Stimulated activated CD8-positive, alpha-beta memory T cell treated with anti-CD3 and anti-CD28 coated beads, Interleukin-12 subunit alpha, Interleukin-12 subunit beta, amount 100 ng/mL, for 24 hours (primary cell): ENCODE data around the gene SELENON.

Source experiments
- DNase-seq: peaks from one replicate; pipeline ENCODE4 v3.0.0-alpha.2; 2020; ENCODE audit errors: extremely low read depth

Gene SELENON, protein sequence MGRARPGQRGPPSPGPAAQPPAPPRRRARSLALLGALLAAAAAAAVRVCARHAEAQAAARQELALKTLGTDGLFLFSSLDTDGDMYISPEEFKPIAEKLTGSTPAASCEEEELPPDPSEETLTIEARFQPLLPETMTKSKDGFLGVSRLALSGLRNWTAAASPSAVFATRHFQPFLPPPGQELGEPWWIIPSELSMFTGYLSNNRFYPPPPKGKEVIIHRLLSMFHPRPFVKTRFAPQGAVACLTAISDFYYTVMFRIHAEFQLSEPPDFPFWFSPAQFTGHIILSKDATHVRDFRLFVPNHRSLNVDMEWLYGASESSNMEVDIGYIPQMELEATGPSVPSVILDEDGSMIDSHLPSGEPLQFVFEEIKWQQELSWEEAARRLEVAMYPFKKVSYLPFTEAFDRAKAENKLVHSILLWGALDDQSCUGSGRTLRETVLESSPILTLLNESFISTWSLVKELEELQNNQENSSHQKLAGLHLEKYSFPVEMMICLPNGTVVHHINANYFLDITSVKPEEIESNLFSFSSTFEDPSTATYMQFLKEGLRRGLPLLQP

DNA sequence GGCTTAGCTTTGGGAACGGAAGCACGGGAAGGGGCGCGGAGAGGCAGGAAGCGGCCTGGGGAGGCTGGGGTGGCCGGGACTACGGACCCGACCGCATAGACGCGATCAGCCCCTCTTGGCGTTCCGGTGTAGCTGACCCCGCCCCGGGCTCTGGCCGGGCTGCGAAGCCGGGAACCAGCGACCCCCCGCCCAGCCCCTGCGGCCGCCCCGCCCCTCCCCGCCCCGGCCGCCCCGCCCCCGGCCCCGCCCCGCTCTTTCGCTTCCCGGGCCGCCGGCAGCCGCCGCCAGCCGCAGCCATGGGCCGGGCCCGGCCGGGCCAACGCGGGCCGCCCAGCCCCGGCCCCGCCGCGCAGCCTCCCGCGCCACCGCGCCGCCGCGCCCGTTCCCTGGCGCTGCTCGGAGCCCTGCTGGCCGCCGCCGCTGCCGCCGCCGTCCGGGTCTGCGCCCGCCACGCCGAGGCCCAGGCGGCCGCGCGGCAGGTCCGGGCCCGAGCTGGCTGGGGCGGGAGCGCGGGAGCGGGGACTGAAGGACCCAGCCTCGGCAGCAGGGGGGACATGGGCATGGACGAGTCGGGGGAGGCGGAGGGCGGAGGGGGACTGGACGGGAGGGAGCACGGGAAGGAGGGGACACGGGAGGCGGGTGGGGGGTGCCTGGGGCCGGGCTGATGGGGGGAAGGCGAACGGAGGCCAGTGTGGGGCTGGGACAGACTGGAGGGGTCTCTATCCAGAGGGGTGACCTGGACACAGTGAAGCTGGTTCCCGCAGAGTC, at the start of gene SELENON:
Gene SELENON, plus strand, starts transcription at position 259 of the 768 bp plus-strand sequence. Its CDS starts 38 bp downstream, at position 297.
- DNase-seq = no peak

DNA sequence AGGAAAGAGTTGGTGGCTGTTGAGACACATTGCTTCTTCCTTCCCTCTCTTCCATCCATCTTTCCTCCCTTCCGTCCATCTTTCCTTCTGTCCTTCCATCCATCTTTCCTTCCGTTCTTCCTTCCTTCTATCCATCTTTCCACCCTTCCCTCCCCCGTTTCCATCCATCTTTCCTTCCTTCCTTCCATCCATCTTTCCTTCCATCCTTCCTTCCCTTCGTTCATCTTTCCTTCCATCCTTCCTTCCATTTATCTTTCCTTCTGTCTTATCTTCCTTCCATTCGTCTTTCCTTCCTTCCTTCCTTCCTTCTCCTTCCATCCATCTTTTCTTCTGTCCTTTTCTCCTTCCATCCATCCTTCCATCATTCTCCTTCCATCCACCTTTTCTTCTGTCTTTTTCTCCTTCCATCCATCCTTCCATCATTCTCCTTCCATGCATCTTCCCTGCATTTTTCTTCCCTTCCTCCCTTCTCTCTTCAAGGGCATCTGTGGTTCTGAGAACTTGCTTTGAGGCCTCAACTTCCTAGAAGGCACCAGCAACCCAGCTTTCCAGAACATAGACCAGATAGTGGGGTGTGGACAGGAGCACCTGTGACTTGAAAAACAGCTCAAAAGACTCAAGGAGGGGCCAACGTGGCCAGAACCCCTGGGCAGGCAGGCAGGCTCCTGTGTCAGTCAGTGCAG, 48.9 kb upstream of the SELENON start:
- no peak for DNase-seq

DNA sequence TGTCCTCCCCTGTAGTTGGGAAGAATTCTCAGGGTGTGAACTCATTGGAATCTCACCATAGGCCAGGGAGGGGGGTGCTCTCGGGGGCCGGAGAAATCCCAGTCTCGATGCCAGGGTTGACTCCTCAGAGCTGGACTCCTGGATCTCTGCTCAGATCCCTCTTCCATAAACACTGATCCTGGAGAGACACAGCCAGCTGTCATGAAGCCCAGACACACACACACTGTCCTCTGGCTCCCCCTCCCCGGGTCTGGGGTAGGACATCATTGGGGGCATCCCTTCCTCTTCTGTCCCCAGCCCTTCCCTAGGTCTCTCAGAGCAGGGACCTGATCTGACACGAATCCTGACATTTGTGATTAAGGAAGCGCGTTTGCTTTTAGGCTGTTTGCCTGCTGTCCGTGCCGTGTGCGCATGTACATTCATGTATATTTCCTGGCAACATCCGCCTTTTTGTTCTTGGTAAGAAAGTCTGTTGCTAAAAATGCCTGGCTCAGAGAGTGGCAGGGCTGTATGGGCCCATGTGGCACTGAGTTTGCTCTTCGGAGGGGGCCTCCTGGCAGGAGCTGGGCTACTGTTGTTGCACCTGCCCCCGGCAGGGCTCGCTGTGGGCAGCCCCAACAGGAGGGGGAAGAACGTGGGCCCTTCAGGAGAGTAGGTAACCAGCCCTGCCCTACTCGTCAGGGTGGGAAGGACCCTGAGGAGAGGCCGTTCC, 45.4 kb upstream of the SELENON start:
- DNase-seq = no peak

DNA sequence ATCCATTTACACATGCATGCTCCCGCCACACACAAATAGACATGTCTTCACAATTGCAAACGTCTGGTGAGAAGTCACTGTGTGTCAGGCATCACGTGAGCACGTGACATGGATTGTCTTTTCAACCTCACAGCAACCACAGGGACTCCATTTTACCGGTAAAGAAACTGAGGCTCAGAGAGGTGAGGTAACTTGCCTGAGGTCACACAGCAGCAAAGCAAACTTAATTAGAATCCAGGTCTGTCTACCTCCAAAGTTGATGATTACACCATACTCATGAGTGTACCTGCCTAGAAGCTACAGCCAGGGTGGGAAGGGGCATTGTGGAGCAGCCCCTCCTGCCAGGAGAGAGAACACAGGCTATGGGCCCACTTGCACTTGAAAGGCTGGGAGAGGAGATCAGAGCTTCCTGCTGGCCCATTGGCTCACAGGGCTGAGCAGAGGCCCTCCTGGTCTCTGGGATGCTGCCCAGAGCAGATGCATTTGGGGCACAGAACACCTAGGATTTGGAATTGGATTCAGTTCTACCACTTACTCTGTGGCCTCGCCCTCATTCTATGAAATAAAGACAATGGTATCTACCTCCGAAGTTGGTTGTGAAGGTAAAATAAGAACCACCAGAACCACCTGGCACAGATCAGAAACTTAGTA, 44.4 kb upstream of the SELENON start:
- no peak for DNase-seq

DNA sequence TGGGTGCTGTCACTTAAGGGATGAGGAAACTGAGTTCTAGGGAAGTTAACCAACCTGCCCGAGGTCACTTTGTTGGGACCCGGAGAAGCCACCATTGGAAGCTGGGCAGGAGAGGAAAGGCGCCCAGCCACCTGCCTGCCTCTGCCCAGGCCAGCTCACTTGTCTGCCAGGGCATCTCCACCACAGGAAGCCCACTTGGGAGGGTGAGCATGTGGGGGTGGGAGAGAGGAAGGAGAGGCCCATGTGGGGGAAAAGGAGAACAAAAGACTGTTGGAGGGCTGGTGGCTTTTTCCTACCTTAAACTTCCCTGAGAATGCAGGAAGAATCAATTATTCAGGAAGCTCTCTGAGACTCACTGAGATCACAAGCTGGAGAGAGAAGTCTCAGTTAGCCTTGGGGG, 43.8 kb upstream of the SELENON start:
- no peak for DNase-seq

DNA sequence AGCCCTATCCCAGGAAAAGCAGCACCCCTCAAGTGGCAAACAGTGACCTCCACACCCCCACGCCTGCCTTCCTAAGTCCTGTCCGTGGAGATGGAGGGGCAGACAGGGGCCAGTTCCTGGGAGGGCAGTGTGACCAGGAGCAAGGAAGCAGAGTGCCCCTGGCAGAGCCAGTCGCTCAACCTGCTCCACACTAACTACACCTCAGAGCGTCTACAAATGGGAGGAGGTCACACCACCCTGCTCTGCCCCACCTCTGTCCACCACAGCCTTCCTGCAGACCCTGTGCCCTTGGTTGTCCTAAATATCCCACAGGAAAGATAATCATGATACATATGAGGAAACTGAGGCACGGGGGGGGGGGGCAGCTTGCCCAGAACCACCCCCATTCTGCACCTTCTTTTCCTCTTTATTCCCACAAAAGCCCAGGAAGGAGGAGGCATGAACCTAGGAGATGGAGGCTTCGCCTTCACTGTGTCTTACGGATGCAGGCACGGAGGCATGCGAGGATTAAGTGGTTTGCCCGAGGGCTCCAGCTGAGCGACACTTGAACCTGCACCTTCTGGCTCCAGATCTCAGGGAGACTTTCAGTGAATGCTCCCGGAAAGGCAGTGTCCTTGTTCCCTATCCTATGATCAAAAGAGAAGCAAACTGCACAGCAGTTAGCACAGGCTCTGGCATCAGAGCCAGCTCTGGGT, 42.7 kb upstream of the SELENON start:
- no peak for DNase-seq

DNA sequence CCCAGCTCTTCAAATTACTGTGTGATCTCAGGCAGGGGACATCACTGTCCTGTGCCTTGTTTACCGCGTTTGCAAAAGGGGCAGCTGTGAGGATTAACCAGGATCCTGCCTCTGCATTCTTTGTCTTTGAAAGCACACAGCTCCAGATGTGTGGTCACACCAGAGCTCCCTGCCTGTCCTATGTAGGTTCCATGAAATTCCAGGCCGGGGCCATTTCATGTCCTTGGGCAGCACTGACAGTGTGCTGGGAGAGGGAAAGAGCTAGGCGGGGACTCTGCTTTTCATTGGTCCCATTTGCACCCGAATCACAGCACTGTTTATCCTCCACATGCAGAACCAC, 42.2 kb upstream of the SELENON start:
- DNase-seq = no peak

DNA sequence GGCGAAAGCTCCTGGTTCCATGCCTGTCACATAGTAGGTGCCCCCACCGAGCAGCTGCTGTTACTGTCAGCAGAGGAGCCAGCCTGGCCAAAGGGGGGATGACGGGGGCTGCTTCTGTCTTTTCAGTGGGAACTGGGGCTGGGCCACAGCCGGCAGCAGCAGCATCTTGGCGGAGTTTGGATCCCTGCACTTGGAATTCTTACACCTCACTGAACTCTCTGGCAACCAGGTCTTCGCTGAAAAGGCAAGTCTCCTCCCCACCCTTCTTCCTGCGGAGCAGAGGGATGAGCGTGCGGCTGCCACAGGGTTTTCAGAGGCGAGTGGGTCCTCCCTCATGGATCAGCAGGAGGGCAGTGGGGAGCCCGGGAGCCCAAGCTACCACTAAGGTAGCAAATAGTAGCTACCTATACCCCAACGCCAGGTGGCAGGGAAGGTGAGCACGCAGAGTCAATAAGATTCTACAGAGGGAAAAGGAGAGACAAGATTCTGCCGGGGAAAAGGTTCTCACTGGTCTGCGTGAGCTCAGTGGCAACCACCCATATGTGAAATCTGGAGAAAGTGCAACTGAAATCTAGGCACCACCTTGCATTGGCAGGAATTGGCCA, 41.4 kb upstream of the SELENON start:
- no peak for DNase-seq

DNA sequence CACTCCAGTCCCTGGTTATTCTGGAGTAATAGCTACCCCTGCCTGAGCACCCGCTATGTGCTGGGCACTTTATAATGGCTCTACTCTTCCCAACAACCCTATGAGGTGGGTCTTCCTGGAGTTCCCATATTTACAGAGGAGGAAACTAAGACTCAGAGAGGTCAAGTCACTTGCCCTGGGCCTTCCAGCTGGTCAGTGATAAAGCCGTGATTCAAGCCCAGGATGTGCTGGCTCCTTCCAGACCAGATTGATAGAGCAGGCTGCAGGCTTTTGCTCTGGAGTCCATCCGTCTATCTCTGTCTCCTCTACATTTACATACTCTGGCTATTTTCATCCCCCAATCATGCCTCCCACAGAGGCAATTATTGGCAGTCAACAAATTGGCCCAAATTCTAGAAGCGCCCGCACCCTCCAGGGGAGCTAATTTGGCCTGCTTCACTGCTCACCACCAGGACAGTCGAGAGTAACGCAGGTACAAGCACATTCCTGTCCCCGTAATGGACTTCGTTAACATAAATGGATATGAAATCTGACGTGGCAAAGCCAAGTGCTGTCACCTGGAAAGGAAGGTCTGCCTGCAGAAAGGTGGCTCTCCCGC, 39.8 kb upstream of the SELENON start:
- no peak for DNase-seq

DNA sequence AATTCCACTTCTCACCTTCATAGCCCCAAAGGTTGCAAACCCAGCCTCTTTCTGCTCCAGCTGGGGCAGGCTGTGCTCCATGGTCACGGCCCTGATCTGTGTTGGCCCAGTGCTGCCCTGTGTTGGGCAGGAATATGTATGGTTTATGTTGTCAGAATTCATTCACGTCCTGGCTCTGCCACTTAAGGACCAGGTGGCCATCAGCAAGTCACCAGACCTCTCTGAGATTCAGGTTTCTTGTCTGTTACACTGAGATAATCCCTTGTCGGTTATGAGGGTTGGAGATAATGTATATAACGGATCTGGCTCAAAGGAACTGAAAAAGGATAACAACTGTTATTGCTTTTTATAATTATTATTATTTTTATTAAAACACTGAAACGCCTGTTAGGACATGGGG, 39.1 kb upstream of the SELENON start:
- DNase-seq = no peak

DNA sequence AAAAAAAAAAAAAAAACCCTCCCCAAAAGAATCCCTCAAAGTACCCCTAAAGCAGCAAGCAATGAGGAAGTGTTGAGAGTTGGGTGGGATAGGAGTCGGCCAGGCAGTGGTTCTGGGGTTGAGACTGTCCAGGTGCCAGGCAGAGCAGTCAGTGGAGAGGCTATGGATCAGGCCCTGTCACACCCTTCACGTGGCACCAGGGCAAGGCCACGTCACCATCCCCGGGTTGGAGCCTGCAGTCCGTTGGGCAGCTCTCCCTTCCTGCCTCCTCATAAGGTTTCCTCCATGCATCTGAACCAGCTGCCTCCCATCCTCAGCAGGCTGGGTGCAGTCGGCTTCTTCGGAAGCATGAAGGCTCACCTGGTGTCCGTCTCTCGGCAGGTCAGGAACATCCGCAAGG, 36.5 kb upstream of the SELENON start:
- DNase-seq = no peak

DNA sequence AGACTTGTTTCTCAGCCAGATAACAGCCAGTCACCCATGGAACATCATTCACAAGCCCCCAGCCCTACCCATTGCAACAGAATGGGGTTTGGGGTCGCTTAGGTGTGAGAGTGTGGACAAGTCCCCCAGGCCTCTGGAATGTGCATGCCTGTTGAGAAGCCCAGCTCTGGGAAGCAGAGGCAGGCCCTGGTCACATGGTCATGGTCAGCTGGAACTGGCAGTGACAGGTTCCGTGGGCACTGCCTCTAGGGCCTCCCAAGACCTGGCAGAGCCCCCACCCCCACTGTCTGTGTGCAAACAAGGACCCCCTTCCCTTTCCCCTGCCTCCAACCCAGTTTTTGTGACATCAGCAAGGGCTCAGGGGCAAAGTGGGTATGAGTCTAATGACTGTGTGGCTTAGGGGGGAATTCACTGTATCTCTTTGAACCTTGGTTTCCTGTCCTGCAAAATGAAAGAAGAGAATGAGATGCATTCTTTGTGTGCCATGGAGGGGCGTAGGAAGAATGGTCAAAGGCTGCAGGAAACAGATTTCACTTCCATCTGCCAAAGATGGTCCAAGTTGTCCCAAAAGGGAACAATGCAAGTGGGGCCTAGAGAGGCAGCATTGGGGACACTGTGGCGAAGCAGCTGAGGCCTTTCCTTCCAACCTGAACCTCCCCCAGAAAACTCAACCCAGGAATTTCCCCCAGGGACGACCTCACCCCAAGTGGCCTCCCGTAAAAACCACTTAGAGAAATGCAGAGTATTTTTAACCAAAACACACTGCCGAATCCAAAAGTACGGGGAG, 34.7 kb upstream of the SELENON start:
- DNase-seq = no peak

DNA sequence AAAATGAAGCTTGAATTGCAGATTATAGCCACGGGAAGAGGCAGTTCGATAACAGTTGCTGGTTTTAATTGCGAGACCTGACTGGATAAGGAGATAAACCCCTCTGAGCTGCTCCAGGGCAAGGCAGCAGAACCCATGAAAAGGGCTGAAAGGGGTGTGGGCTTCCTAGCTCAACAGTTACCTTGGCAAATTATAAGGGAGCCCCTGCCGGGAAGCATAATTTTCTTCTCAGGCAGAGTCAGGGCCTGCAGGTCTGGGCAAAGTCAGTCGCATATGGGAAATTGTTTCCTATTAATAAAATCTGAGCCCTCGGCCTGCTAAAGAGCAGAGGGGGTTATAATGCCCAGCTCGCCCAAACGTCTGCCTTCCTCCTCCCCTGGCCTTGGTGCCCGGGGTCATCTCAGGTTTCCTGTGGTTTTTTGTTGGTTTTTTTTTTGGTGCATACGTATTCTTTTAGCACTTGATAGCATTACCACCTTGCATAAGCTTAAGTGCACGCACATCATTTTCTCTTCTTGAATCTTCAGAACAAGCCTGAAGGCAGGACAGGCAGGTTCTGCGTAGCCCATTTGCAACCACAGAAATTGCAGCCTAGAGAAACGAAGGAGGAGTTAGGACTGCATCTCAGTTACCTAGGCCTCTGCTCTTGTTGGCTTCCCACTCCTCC, 33.9 kb upstream of the SELENON start:
- DNase-seq = no peak

DNA sequence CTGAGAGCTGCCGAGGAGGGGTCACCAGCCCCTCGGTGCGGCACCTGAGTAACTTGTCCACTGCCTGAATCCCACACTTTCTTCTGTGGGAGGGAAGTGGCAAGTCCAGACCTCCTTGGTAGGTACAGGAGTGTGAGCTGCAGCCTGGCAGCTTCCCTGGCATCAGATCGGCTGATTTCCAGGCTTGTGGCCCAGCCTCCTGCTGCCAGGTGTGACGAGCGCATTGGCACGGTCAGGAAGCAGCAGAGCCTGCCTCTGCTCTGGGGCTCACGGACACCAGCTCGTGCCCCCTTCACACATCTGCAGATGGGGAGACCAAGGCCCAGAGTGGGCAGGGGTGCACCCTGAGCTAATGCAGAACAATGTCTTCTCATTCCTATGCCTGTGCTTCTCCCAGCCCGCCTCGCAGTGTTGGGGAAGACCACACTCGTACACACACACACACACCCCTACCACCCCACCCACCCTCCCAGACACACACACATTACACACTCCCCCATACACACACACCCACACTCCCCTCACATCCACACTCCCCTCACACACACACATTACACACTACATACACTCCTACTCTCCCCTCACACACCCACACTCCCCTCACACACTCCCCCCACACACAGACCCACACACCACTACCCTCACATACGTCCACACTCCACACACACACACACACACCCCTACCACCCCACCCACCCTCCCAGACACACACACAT, 33.1 kb upstream of the SELENON start:
- no peak for DNase-seq

DNA sequence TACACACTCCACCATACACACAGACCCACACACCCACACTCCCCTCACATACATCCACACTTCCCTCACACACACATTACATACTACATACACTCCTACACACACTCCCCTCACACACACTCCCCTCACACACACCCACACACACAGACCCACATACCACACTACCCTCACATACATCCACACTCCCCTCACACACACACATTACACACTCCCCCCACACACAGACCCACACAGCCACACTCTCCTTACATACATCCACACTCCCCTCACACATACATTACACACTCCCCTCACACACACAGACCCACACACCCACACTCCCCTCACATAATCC, 32.6 kb upstream of the SELENON start:
- no peak for DNase-seq

DNA sequence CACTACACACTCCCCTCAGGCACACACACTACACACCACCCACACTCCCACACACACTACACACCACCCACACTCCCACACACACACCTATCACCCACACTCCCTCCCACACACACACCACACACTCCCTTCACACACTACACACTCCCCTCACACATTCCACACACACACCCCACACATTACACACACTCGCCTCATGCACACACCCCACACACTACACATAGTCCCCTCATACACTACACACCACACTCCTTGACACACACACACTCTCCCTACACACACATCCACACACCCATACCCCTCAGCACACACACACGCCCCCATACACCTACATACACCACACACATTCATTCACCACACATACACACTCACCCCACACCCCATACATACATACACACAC, 31.0 kb upstream of the SELENON start:
- no peak for DNase-seq

DNA sequence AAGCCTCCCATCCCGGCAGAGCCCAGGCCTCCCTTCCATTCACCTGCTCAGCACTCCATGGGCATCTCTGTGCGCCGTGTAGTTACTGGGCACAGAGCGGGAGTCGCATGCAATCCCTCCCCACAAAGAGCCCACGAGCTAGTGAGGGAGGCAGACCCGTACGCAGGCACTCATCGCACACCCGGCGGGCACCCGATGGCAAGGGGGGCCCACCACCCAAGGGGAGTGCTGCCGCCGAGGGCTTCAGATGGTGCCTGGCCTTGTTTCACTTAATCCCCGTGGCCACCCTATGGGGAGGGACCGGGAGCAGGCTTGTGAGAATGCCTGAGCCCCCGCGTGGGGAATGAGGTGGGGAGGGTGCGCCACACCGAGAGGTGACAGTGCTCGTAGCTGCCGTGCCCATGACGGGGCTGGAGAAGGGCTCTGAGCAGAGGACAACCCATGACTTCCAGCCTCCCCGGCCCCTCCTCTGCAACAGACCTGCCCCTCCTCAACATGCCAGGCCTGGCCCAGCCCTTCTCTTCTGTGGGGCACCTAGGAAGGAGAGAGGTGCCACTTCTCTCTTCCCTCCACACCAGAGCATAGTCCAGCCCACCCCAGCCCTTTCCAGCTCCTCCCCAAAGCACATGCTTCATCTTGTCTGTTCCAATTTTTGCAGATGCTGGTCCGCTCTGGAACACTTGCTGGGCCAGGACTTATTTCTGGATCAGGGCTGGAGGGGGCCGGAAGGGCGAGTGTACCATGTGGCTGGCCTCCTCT, 30.2 kb upstream of the SELENON start:
- no peak for DNase-seq
